HG03565 (cell line): Measurements from ENCODE around the gene COL19A1.

ENCODE experiments used
- ATAC-seq: cut with Tn5 transposase; IDR thresholded peaks from one replicate; pipeline ENCODE4 v1.9.1; 2021; ENCODE audit warnings: mild to moderate bottlenecking, moderate library complexity; ENCODE audit not compliant: unreplicated experiment

COL19A1 gene

GRCh38 chr6:70164556-70164955 is 298.2 kb downstream of the COL19A1 start:
- no peak for ATAC-seq

GRCh38 chr6:70166088-70166958 is 300.0 kb downstream of the COL19A1 start:
- peak; percentile 89 for ATAC-seq

DNA sequence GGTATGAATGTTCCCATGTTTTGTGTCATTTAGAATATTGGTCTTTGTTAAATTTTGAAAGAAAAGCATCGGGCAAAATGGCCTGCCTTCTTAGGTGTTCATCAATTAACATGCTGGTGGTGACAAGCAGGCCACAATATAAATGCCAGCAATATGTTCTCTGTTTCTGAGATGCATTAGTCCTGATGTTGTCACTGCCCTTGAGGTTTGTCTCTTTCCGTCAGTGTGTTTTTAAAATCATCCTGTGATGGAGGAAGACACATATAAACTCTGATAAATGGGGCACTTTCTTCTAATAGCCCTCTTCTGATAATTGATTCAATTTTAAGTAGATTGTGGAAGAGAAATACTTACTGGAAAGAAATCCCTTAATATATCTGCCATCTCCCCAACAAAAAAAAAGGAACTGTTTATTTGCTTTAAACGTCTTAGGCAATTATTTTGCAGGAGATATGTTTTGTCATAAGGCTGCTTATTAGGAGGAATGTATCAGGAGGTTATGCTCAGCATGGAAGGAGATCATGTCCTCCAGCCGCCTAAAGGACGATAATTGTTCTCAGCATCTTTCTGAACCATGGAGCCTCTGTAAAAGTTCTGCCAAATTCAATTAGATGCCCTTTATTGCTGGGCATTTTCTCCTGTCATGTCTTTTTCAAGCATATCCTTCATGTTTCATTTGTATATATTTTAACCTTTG is 302.5 kb downstream of the COL19A1 start:
- ATAC-seq = no peak

DNA sequence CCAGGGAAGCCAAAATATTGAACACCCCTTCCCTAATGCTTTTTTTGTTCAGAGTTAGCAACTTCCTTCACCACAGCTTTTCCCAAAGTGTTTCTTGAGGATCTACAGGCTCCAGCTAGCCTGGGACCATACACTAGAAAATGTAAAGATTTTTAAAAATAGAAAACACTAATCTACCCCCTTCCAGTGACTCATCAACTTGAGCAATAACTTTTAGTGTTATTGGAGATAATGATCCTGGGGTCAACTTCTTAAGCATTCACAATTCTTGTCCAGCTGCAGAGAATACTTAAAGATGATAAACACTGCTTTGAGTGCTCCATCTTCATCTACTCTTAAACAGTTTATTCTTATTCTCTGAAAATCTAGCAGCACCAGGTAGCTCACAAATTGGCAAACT is 304.9 kb downstream of the COL19A1 start:
- no peak for ATAC-seq

- no peak for ATAC-seq
Observed at GRCh38 chr6:70172252-70172651, 305.9 kb downstream of the COL19A1 start.

DNA sequence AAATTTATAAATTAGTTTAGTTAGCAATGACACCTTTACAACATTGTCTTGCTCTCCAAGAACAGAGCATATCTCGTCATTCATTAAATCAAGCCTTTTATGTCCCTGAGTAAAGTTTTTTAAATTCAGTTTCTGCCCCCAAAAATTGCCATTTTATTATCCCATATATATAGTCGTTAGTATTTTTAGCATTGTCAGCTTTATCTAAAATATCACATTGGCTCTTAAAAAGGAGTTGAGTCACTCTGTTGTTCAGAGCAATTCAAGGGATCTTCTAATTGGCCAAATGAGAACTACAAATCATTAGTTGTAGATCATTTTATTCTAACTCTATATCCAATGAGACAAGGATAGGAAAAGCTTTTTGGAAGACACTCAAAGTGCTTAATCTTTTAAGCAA is 309.4 kb downstream of the COL19A1 start:
- ATAC-seq = no peak

- ATAC-seq = no peak
Observed at GRCh38 chr6:70176842-70177550, 310.6 kb downstream of the COL19A1 start.

DNA sequence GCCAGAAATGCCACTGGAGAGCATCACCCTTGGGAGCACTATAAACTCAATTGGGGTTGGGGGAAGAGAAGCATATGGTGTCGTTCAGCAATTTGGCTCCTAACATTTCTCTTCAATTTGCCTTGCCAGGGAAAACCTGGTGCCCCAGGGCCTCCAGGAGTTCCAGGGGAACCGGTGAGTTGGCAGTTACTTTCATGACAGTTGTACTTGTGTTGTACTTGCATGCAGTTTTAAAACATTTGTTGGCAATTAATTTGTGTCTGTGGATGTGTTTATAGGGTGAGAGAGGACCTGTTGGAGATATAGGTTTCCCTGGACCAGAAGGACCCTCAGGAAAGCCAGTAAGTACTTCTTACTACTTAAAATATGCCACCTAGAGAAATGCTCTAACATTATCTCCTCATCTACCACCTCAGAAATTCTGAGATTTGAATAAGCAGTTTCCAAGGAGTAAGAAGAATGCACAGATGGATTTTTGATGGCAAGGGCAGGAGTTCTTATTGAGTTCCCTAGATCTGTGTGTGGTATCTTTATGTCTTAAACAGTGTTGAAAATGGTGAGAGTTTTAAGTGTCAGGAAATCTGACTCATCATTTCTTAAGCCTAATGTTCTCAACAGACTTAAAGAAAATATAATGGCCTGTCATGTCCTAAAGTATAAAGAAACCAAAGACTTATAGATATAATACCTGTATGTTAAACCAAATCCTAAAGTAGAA is 314.0 kb downstream of the COL19A1 start:
- no peak for ATAC-seq

DNA sequence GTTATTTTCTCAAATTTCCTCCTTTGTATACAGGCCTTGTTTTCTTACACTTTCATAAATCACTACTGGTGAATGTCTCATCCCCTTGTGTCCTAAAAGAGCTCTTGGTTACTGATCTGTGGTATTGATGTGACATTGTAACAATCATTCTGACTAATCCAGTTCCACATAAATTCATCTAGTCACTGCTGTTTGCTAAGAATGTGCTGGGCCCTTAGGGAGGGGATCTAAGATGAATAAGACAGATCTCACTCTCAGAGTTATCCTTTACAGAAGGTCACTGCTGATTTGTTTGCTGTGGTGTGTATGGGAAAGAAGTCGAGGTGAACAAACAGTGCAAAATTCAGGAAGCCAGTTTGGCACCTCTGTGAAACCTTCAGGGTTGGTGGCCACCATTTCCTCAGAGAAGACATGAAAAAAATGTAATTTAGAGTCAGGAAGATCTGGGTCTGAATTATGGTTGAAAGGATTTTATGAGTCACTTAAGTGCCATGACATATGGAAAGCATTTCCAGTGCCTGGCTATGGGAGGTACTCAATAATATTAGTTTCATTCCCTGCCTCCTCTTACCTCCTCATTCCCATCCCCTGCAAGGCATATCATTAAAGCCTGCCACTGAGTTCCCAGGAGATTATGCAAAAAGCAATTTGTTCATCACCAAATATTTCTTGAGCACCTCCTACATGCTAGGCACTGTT is 314.7 kb downstream of the COL19A1 start:
- peak; percentile 71 for ATAC-seq

GRCh38 chr6:70183538-70183937 is 317.2 kb downstream of the COL19A1 start:
- no peak for ATAC-seq

DNA sequence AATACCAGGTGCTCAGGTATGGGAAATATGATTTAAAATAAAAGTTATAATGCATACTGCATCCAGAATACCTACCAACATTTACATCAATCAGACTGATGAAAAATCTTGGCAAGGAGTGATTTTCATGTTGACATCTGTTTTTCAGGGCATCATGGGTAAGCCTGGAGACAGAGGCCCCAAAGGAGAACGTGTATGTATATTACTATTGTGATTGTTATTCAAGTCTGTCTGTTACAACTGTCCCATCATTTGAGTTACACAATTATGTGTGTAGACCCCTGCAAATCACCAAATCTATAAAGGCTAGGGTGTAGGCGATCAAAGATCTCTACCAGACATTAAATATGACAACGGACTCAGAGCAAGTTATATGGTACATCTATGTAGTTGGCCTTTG is 318.4 kb downstream of the COL19A1 start:
- ATAC-seq = no peak

- no peak for ATAC-seq
Observed at GRCh38 chr6:70186461-70186860, 320.1 kb downstream of the COL19A1 start.

- ATAC-seq = no peak
Observed at GRCh38 chr6:70188202-70188601, 321.8 kb downstream of the COL19A1 start.

- no peak for ATAC-seq
Observed at GRCh38 chr6:70194421-70194820, 328.1 kb downstream of the COL19A1 start.

DNA sequence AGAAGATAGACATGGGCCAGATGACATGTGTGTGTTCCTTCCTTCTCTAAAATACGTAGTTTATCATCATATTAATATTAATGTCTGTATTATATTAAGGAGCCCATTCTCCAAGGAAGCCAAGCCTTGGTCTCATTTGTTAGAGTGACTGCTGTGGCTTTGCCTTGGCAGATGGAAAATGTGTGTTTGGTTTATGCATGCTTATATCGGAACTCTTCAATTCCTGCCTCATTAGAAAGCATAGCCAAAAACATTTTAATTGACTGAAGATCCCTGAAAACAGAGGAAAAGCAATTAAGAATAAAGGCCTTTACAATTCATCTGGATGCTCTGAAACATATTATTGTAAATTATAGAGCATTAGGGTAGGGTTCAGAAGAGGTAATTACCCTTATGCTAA is 330.2 kb downstream of the COL19A1 start:
- no peak for ATAC-seq

GRCh38 chr6:70198785-70199184 is 332.4 kb downstream of the COL19A1 start:
- no peak for ATAC-seq

DNA sequence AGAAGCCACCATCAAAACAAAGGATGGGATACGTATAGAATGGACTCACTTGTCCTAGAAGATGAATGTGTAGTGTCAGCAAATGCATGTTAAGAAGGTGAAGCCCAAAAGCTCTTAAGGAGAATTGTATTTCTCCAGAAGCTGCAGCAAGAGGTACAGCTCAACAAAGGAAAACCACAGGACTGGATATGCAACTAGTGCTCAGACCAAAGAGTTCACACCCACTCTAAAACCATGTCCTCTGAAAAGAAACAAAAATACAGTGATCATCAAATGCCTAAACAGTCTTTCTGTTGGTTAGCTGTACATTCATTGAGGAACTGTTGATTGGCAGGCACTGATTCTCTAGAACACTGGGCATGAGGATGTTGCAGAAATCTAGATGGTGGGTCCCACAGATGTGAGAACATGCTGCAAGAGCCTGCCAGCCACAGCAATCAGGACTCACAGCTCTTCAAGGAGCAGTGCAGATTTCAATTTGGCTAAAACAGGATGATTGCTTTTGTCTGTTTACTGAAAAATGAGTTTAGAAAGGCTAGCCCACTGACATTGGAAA is 342.0 kb downstream of the COL19A1 start:
- ATAC-seq = no peak

GRCh38 chr6:70210462-70210861 is 344.1 kb downstream of the COL19A1 start:
- ATAC-seq = no peak

DNA sequence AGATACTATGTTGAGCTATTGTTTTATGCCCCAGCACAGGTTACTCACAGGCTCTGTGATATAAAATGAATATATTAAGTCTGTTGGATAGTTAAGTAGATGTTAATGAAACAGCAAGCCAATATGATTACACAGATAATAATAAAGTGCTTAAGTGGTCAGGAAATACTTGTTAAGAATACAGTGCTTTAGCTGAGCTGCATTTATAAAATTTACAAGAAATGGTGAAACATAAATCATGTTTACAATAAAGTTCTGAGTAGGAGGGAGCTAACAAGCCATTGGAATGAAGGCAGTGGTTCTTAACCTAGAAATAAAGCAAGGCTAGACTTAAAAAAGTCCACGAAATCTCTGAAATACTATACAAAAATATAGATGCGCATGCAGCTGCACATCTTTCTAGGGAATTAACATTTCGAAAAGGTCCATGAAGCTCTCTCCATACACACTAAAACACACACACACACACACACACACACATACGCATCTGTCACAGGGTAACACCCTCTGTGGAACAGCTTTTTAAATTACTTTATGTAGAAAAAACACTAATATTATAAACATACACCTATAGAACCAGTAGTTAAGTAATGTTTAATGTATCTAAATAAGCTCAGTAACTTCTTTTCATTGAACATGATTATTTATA is 349.2 kb downstream of the COL19A1 start:
- no peak for ATAC-seq

GRCh38 chr6:70216767-70217166 is 350.4 kb downstream of the COL19A1 start:
- no peak for ATAC-seq
